Right atrium auricular region (tissue), 2 donors: ENCODE measurements around the gene HLA-DMB. TPM values are rescaled to one million over a fixed set of nuclear protein-coding genes. Genes with fewer than 3 reads are reported as not detected.

ENCODE experiments used
- DNase-seq: peaks from one replicate; pipeline ENCODE4 v3.0.0-alpha.2; 2019; ENCODE audit warnings: low spot score
- H3K27ac ChIP-seq, 2 donors: fragments of 200-600 bp; sonication (generic); 1 replicate in 1 of 2; 2 replicates in 1 of 2; pipeline ENCODE4 v1.5.1; 2016 to 2019
- H3K27me3 ChIP-seq, 2 donors: fragments of 200-600 bp; sonication (generic); one replicate each; pipeline versions ENCODE4 v1.5.1 to v1.6.0; 2017 to 2019
- H3K36me3 ChIP-seq: fragments of 200-600 bp; sonication (generic); one replicate; pipeline ENCODE4 v1.5.1; 2016
- H3K4me1 ChIP-seq, 2 donors: fragments of 200-600 bp; sonication (generic); one replicate each; pipeline versions ENCODE4 v1.5.1 to v1.6.0; 2017 to 2019
- H3K4me3 ChIP-seq, 2 donors: fragments of 200-600 bp; sonication (generic); 1 replicate in 1 of 2; 2 replicates in 1 of 2; pipeline ENCODE4 v1.5.1; 2017 to 2019; ENCODE audit warnings: mild to moderate bottlenecking in 1 of 2, moderate library complexity in 1 of 2
- H3K9me3 ChIP-seq, 2 donors: fragments of 200-600 bp; sonication (generic); one replicate each; pipeline ENCODE4 v1.5.1; 2019
- total RNA-seq, 2 donors: library from RNA; depleted of rRNA; stranded (reverse); fragments of >200 nt; gene quantifications; one replicate each; pipeline ENCODE4 v1.1.0, GENCODE V29; 2016
- TF ChIP-seq, protein P1 (sequence below), 2 donors: fragments of 200-600 bp; sonication (generic); IDR thresholded peaks; one replicate each; pipeline ENCODE4 v1.5.1; 2019; ENCODE audit warnings: antibody characterized with exemption in 2 of 2

The HLA-DMB gene
- total RNA-seq, 2 donors from 2014 or later = 3.6 to 12.9 TPM

DNA sequence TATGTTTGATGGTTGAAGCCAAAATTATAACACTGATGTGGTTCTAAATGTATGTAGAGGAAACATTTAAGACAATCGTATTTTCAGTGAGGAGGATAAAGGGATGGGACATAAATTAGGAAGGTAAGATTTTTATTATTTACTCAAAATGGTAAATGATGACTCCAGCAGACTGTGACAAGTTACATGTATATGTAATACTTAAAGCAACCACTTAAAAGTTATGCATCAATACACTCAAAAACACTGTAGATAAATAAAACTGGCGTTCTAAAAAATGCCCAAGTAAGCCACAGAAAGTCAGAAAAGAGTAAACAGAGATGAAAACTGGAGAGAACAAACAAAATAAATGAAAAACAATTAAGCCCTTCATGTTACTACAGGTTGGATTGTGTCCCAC is 18.7 kb downstream of the HLA-DMB start:
- Histone ChIP-seq H3K9me3 (no peaks in the 10 kb centered on the region), H3K27me3 (no peaks in the 10 kb centered on the region), H3K4me1 (no peaks in the 10 kb centered on the region), H3K36me3 (no peaks in the 10 kb centered on the region), H3K27ac (no peak overlapping the region), H3K4me3 (no peak overlapping the region)
- TF ChIP-seq, protein P1, sequence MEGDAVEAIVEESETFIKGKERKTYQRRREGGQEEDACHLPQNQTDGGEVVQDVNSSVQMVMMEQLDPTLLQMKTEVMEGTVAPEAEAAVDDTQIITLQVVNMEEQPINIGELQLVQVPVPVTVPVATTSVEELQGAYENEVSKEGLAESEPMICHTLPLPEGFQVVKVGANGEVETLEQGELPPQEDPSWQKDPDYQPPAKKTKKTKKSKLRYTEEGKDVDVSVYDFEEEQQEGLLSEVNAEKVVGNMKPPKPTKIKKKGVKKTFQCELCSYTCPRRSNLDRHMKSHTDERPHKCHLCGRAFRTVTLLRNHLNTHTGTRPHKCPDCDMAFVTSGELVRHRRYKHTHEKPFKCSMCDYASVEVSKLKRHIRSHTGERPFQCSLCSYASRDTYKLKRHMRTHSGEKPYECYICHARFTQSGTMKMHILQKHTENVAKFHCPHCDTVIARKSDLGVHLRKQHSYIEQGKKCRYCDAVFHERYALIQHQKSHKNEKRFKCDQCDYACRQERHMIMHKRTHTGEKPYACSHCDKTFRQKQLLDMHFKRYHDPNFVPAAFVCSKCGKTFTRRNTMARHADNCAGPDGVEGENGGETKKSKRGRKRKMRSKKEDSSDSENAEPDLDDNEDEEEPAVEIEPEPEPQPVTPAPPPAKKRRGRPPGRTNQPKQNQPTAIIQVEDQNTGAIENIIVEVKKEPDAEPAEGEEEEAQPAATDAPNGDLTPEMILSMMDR (IDR thresholded peaks at IDR 0.05) = no peak
- no peak for DNase-seq

DNA sequence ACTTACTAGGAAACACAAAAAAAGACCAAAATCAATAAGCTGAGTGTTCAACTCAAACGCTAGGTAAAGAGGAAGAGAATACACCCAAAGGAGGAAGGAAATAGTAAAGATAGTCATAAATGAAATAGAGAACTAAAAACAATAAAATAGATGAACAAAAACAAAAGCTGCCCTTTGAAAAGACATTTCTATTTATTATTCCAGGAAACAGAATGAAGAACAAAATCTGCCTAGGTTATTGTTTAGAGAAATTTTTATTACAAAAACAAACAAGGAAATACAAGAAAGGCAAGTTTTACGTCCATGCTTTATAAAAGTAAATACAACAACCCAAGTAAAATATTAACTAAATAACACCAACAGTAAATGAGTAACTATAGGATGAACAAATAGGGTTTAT is 20.1 kb downstream of the HLA-DMB start:
- no peak for DNase-seq
- Histone ChIP-seq H3K4me3 (no peak overlapping the region), H3K36me3 (no peaks in the 10 kb centered on the region), H3K9me3 (no peaks in the 10 kb centered on the region), H3K27me3 (no peaks in the 10 kb centered on the region), H3K4me1 (no peaks in the 10 kb centered on the region), H3K27ac (no peak overlapping the region)
- TF ChIP-seq, protein P1 (IDR thresholded peaks at IDR 0.05) = no peak

DNA sequence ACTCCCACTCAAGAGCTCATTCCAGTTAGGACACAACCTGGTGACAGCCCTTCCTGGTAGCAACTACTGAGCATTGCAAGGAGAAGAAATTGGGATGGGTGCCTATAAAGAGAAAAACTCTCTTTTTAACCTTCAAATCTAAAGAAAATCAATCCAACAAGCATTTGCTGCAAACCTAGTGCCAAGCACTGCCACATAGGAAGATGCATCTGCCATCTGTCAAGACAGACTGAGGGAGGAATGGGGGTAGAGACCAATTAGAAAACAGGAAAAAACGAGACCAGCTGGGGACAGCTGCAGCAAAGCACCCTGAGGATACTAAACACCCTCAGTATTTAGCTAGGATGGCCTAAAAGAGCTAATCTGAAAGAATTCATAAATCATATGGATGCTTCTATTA is 27.9 kb downstream of the HLA-DMB start:
- no peaks in the 10 kb centered on the region for H3K4me1 ChIP-seq
- TF ChIP-seq, protein P1 (IDR thresholded peaks at IDR 0.05) = no peak
- H3K36me3 ChIP-seq = no peaks in the 10 kb centered on the region
- H3K4me3 ChIP-seq = no peak overlapping the region
- DNase-seq = no peak
- H3K9me3 ChIP-seq = no peaks in the 10 kb centered on the region
- no peak overlapping the region for H3K27ac ChIP-seq
- H3K27me3 ChIP-seq = no peaks in the 10 kb centered on the region

DNA sequence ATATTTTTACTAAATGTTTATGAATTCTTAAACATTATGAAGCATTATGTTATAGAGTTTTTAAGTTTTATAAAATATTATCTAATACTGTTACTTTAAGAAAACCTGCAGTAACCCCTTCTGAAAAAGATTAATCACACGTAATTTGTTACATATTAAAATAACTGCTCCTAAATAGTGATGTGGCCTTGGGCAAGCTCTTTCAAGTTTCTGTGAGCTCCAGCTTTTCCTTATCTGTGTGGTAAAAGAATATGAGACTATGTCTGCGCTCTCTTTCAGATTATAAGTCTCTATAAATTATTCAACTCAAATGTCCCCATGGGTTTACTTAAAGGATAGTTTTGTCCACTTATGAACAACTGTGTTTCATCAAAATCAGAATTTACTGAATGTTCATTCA is 31.9 kb downstream of the HLA-DMB start:
- Histone ChIP-seq H3K4me3 (no peak overlapping the region), H3K27me3 (no peaks in the 10 kb centered on the region), H3K9me3 (no peaks in the 10 kb centered on the region), H3K36me3 (no peaks in the 10 kb centered on the region), H3K4me1 (no peaks in the 10 kb centered on the region), H3K27ac (no peak overlapping the region)
- TF ChIP-seq, protein P1 (IDR thresholded peaks at IDR 0.05) = no peak
- no peak for DNase-seq

DNA sequence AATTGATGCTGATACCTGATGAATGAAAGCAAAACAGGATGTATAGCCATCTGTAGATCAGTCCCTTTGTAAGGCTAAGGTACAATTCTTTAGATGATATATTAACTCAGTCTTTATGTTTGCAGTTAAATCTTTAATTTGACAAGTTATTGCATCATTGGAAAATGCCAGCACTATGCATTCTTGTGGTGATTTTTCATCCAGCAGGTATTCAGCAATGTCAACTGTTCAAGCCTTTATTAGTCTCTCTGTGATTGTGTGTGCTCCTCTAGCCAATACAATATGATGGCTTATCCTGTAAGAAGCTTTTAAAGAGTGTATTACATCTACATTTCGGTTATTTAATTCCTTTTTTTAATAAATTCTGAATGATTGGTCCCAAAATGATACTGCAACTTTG is 34.3 kb downstream of the HLA-DMB start:
- Histone ChIP-seq H3K4me1 (no peaks in the 10 kb centered on the region), H3K27me3 (no peaks in the 10 kb centered on the region), H3K9me3 (no peaks in the 10 kb centered on the region), H3K4me3 (no peak overlapping the region), H3K36me3 (no peaks in the 10 kb centered on the region), H3K27ac (no peak overlapping the region)
- no peak for DNase-seq
- TF ChIP-seq, protein P1 (IDR thresholded peaks at IDR 0.05) = no peak

DNA sequence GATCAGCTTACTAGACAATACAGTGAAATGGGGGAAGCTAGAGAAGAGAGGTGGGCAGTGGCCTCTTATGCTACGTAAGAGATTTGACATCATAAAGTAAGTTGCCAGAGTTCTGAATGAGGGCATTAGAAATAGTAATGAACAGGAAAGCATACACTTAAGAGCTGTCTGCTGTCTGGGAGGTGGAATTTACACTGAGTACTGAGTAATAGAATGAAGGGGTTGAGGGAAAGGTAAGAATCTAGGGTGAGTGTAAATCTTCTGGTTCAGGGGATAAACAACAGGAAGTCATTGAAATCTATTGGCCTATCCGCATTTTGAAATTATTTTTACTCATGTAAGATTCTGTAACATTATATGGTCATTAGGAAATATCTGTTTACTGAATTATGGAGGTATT is 35.8 kb downstream of the HLA-DMB start:
- Histone ChIP-seq H3K36me3 (no peaks in the 10 kb centered on the region), H3K4me3 (no peak overlapping the region), H3K4me1 (no peaks in the 10 kb centered on the region), H3K9me3 (no peaks in the 10 kb centered on the region), H3K27ac (no peak overlapping the region), H3K27me3 (no peaks in the 10 kb centered on the region)
- DNase-seq = no peak
- TF ChIP-seq, protein P1 (IDR thresholded peaks at IDR 0.05) = no peak
